ENCODE measurements around the gene MYF6. TPM values are rescaled to one million over a fixed set of nuclear protein-coding genes. Genes with fewer than 3 reads are reported as not detected.
A peak's percentile ranks its signal among the peaks of the same experiment; 100 is the strongest.

MYF6 gene
- total RNA-seq, 1 donor from 2014 or later: not detected

GRCh38 chr12:80681786-80682185, 25.6 kb upstream of the MYF6 start:
- DNase-seq (ENCODE audit: low read depth) (no peak), FAIRE-seq (no peak)
- H3K4me2 ChIP-seq (ENCODE audit: low read length): no peak overlapping the region
- H3K9me3 ChIP-seq (ENCODE audit: insufficient read depth, low read depth, low read length): no peaks in the 10 kb centered on the region
- no peaks in the 10 kb centered on the region for H3K79me2 ChIP-seq (ENCODE audit: insufficient read depth, low read length)
- H3K4me1 ChIP-seq (ENCODE audit: insufficient read depth, low read length): no peaks in the 10 kb centered on the region
- Mint-ChIP-seq H3K9me3 (ENCODE audit: unreplicated experiment) (no peaks in the 10 kb centered on the region), H3K4me3 (ENCODE audit: unreplicated experiment) (no peak overlapping the region), H3K27ac (ENCODE audit: unreplicated experiment) (no peak overlapping the region), H3K36me3 (ENCODE audit: low read depth, unreplicated experiment) (no peaks in the 10 kb centered on the region), H3K4me1 (ENCODE audit: low read depth, unreplicated experiment) (peaks cover 3% of the 10 kb centered on the region), H3K27me3 (ENCODE audit: low read depth, unreplicated experiment) (no peaks in the 10 kb centered on the region)
- H3K27ac ChIP-seq (ENCODE audit: low read depth, low read length): no peak overlapping the region
- no peaks in the 10 kb centered on the region for H3K36me3 ChIP-seq (ENCODE audit: insufficient read depth, low read length)
- no peaks in the 10 kb centered on the region for H4K20me1 ChIP-seq (ENCODE audit: insufficient read depth, low read length)
- H3K4me3 ChIP-seq (ENCODE audit: insufficient read depth, low read depth, low read length): no peak overlapping the region
- no peaks in the 10 kb centered on the region for H3K27me3 ChIP-seq (ENCODE audit: insufficient read depth, low read length)
- H3K9ac ChIP-seq (ENCODE audit: low read length): no peak overlapping the region
- no peak overlapping the region for H2AFZ ChIP-seq (ENCODE audit: low read depth, low read length)
- TF ChIP-seq EZH2 (IDR thresholded peaks at IDR 0.05; ENCODE audit: insufficient read depth, low read length): no peak
- no peak for TF ChIP-seq CTCF (IDR thresholded peaks at IDR 0.05; ENCODE audit: insufficient read depth, low read depth, low read length)

- no peak overlapping the region for H3K27ac Mint-ChIP-seq (ENCODE audit: unreplicated experiment)
- H3K27me3 Mint-ChIP-seq (ENCODE audit: low read depth, unreplicated experiment): no peaks in the 10 kb centered on the region
- Histone ChIP-seq H3K9ac (ENCODE audit: low read length) (no peak overlapping the region), H3K27ac (ENCODE audit: low read depth, low read length) (no peak overlapping the region), H3K9me3 (ENCODE audit: insufficient read depth, low read depth, low read length) (no peaks in the 10 kb centered on the region), H3K36me3 (ENCODE audit: insufficient read depth, low read length) (no peaks in the 10 kb centered on the region), H2AFZ (ENCODE audit: low read depth, low read length) (peak overlapping the region; percentile 27), H3K4me2 (ENCODE audit: low read length) (no peak overlapping the region), H4K20me1 (ENCODE audit: insufficient read depth, low read length) (no peaks in the 10 kb centered on the region), H3K79me2 (ENCODE audit: insufficient read depth, low read length) (no peaks in the 10 kb centered on the region), H3K4me1 (ENCODE audit: insufficient read depth, low read length) (no peaks in the 10 kb centered on the region), H3K27me3 (ENCODE audit: insufficient read depth, low read length) (no peaks in the 10 kb centered on the region), H3K4me3 (ENCODE audit: insufficient read depth, low read depth, low read length) (no peak overlapping the region)
- no peaks in the 10 kb centered on the region for H3K9me3 Mint-ChIP-seq (ENCODE audit: unreplicated experiment)
- H3K4me3 Mint-ChIP-seq (ENCODE audit: unreplicated experiment): no peak overlapping the region
- no peak for DNase-seq (ENCODE audit: low read depth)
- FAIRE-seq: no peak
- no peaks in the 10 kb centered on the region for H3K36me3 Mint-ChIP-seq (ENCODE audit: low read depth, unreplicated experiment)
- TF ChIP-seq CTCF (IDR thresholded peaks at IDR 0.05; ENCODE audit: insufficient read depth, low read depth, low read length) (no peak), EZH2 (IDR thresholded peaks at IDR 0.05; ENCODE audit: insufficient read depth, low read length) (no peak)
- H3K4me1 Mint-ChIP-seq (ENCODE audit: low read depth, unreplicated experiment): peaks cover 3% of the 10 kb centered on the region
Measured at GRCh38 chr12:80684077-80684495, 23.3 kb upstream of the MYF6 start.

GRCh38 chr12:80690090-80690489, 17.3 kb upstream of the MYF6 start:
- no peaks in the 10 kb centered on the region for H3K9me3 ChIP-seq (ENCODE audit: insufficient read depth, low read depth, low read length)
- no peak overlapping the region for H3K9ac ChIP-seq (ENCODE audit: low read length)
- TF ChIP-seq CTCF (IDR thresholded peaks at IDR 0.05; ENCODE audit: insufficient read depth, low read depth, low read length) (no peak), EZH2 (IDR thresholded peaks at IDR 0.05; ENCODE audit: insufficient read depth, low read length) (no peak)
- H2AFZ ChIP-seq (ENCODE audit: low read depth, low read length): no peak overlapping the region
- H3K79me2 ChIP-seq (ENCODE audit: insufficient read depth, low read length): no peaks in the 10 kb centered on the region
- H3K4me3 Mint-ChIP-seq (ENCODE audit: unreplicated experiment): no peak overlapping the region
- no peaks in the 10 kb centered on the region for H3K4me1 ChIP-seq (ENCODE audit: insufficient read depth, low read length)
- no peaks in the 10 kb centered on the region for H4K20me1 ChIP-seq (ENCODE audit: insufficient read depth, low read length)
- H3K9me3 Mint-ChIP-seq (ENCODE audit: unreplicated experiment): no peaks in the 10 kb centered on the region
- H3K4me3 ChIP-seq (ENCODE audit: insufficient read depth, low read depth, low read length): no peak overlapping the region
- no peaks in the 10 kb centered on the region for H3K27me3 Mint-ChIP-seq (ENCODE audit: low read depth, unreplicated experiment)
- H3K27ac Mint-ChIP-seq (ENCODE audit: unreplicated experiment): no peak overlapping the region
- no peak overlapping the region for H3K27ac ChIP-seq (ENCODE audit: low read depth, low read length)
- H3K4me2 ChIP-seq (ENCODE audit: low read length): no peak overlapping the region
- FAIRE-seq (no peak), DNase-seq (ENCODE audit: low read depth) (no peak)
- no peaks in the 10 kb centered on the region for H3K4me1 Mint-ChIP-seq (ENCODE audit: low read depth, unreplicated experiment)
- no peaks in the 10 kb centered on the region for H3K36me3 Mint-ChIP-seq (ENCODE audit: low read depth, unreplicated experiment)
- no peaks in the 10 kb centered on the region for H3K36me3 ChIP-seq (ENCODE audit: insufficient read depth, low read length)
- no peaks in the 10 kb centered on the region for H3K27me3 ChIP-seq (ENCODE audit: insufficient read depth, low read length)

Data from astrocyte (in vitro differentiated cells and primary cell).